HG02938 (cell line): Measurements from ENCODE around the gene PDZD7.

Experiments used
- ATAC-seq: cut with Tn5 transposase; IDR thresholded peaks from one replicate; pipeline ENCODE4 v1.9.1; 2021; ENCODE audit warnings: mild to moderate bottlenecking, moderate library complexity; ENCODE audit not compliant: unreplicated experiment

The PDZD7 gene

DNA sequence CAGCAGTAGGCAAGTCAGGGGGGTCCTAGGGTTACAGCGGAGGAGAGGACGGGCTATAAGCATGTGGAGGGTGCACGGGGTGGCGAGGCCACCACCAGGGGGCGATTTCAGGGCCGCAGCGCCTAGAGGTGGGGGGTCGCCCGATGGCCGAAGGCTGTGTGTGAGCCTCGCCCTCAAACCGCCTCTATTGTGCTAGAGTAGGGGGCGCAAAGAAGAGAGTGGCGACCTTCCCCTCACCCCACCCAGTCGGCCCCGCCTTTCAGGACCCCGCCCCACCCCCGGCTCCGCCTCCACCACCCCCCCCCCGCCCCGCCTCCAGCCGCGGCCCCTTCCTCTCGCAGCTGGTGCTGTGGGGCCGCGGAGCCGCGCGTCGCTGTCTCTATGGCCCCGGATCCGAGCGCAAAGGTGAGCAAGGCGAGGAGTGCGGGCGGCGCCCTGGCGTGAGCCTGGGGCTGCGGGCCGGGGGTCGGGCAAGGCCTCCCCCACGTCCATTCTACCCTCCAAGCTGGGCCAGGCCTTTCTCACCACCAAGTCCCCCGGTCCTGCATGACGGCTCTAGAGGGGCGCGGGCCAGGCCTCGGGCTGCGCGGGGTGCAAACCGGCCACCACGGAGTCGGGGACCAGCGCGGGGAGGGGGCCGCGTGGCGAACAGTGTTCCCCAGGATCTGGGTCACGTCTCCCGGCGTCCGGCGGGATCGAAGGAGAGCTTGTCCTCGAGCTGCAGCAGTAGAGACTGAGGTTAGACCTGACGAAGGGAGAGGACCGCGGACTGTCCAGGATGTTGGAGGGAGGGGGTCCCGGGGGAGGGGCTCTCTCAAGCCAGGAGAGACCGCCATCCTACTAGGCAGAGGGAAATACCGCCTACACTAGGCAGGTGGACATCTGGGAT lies 61.5 kb downstream of the PDZD7 start, which contains the start of gene SEMA4G:
Gene SEMA4G (plus strand): TSS at position 318 of the 889 bp plus-strand sequence. CDS start 3,409 bp downstream, outside the sequence.
- no peak for ATAC-seq

DNA sequence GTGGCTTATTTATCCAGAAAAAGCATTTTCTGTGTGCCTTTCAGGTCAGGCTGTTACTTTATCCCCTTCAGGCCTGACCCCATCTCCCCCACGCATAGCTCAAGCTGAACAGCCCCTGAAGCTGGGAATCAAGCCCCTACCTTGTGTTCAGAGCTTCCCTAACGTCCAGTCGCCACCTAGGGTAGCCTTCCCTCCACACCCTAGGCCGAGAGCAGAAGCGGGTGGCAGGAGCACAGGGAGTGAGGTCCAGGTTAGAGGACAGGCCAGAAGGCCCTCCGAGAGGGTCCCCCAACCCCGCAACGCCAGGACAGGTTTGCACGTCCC lies 62.1 kb downstream of the PDZD7 start:
- no peak for ATAC-seq

DNA sequence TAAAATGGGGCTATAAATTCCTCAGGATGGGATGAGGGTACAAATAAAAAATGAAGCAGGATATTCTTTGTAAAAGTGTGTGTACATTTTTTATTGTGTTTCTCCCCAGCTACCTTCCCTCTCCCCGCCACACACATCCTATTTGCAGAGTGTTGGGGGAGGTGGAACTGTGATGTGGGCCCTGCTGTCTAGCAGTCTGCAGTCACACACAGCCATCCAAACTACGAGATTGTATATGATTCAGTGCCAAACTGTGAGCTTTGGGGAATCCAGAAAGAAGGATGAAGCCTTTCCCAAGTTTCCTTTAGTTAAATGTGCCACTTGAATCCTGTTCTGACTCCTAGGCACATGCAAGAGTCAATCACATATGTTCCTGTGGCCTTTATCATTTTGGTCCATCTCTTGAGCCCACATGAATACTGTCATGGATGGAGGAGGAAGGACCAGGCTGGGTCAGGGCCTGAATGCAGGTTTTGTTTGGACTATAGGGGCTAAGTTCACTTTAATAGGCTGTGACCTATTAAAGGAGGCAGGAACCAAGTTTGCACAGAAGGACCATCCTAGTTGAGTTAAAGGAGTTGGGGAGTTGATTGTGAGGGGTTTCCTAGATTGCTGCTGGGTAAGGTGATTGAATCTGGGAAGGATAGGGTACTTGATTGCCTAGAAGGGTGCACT lies 62.7 kb downstream of the PDZD7 start:
- no peak for ATAC-seq

DNA sequence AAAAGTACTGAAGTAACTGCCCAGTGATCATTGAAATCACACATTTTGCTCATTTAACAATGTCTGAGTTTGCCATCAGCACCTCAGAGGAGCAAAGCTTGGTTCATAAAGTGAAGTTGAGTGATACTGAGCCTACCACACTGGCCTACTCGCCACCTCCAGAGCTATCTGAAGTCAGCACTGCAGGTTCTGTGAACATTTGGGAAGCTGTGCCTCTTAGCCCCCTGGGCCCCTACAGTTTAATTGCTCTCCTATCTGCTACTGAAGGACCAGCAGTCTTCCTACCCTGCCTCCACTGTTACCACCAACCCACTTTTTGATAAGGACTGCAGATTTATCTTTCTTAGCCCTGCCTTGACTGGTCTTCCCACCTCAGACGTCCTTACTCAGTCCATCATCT lies 63.6 kb downstream of the PDZD7 start:
- no peak for ATAC-seq

DNA sequence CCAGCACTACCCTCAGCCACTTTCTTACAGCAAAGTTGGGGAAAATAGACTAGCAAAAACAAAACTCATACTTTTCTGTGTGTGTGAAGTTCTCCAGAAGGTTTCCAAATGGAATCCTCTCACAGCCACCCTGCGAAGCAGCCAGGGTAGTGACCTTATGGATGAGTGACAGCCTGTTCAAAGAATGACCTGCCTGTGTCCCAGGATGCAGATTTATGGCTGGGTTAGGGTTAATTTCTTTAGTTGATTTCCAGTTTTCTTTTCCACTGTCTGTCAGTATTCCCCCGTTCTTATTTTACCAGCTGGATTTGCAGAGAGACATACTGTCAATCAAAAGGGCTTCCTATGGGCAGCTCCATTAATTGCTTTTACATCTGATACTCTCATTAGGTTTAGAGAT lies 64.0 kb downstream of the PDZD7 start:
- no peak for ATAC-seq

DNA sequence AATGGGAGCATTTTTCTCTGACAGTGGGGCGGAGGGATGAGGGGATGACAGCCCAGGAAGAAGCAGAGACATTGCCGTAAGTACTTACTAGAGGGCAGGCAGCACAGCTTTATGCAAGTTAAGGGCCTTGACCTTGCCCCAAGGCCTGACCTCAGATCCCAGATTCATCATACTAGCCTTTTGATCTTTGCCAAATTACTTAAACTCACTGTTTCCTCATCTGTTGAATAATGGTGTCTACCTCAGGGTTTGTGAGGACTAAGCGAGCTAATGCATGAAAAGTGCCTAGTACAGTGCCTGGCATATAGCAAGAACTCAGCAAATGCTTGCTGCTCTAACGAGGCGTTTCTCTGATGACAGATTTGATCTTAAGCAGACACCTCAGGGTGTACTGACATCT lies 65.1 kb downstream of the PDZD7 start:
- ATAC-seq, result no peak

DNA sequence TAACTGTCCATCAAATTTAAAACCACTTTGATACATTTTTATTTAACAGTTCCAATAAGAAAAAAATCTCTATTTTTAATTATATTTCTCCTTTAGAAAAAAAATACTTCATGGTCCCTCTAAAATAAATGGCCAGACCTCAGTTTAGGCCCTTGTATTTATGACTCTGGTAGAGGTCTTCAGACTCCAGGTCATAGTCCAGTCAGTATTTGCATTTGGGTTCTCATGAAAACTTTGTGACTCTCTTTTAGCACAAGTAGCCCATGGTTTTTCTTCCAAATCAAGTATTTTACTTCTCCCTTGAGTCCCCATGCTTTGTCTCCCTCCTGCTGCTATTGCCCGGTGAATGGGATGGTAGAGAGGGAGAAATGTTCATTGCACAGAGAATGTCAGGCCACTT lies 67.1 kb downstream of the PDZD7 start:
- no peak for ATAC-seq

DNA sequence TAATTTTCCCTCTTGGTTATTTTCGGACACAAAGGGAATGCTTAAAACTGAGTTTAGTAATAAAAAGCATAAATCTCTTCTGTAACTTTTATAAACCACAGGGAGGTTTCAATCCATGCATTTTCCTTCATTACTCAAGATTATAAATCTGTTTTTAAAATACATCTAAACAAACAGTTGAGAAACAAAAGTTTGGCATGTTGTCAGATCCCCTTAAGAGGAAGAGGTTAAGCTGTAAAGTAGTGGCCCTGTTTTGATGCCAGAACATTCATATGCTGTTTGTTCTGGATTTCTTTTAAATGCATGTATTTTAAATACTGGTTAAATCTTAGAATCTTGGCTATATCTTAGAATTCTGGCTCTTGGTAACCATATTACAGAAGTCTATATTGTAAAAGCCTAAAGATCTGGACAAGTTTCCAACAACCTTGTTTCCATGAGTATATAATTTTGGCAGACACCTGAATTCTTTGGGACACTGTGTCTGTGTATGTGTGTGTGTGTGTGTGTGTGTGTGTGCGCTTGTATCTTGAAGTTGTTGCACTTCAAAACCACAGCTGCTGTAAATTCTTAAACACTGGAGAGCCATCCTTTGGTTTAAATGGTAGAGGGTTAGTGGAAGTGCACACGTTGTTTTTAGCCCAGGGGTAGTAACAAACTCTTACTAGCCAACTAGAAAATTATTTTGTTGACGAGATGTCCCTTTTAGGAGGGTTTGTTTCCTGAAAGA lies 68.4 kb downstream of the PDZD7 start:
- no peak for ATAC-seq

DNA sequence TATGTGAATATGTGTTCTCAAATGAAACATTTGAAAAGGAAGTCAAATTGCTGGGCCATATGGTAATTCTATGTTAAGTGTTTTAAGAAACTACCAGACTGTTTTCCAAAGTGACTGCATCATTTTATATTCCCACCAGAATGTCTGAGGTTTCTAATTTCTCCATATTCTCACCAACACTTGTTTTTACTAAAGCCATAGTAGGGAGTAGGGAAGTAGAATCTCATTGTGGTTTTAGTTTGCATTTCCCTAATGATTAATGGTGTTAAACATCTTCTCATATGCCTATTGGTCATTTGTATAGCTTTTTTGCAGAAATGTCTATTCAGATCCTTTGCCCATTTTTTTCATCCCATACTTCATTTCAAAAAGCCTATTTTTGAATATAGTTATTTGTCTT lies 70.7 kb downstream of the PDZD7 start:
- no peak for ATAC-seq
